ENCODE data around the gene NCCRP1.

DNA sequence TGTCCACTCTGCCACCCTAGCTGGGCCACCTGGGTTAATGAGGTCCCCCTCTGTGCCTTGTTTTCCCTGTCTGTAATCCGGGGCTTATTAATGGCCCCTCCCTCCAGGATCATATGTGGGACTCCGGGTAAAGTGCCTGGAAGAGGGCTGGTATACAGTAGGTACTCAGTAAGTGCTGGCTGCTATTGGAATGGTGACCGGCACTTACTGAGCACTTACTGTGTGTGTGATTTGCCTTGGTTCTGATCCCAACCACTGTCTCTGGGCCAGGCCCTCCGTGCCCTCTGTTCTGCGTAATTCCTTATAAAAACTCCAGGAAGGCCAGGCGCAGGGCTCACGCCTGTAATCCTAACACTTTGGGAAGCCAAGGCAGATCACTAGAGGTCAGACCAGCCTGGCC lies 30.9 kb upstream of the NCCRP1 start:
- TF ChIP-seq, protein P1, sequence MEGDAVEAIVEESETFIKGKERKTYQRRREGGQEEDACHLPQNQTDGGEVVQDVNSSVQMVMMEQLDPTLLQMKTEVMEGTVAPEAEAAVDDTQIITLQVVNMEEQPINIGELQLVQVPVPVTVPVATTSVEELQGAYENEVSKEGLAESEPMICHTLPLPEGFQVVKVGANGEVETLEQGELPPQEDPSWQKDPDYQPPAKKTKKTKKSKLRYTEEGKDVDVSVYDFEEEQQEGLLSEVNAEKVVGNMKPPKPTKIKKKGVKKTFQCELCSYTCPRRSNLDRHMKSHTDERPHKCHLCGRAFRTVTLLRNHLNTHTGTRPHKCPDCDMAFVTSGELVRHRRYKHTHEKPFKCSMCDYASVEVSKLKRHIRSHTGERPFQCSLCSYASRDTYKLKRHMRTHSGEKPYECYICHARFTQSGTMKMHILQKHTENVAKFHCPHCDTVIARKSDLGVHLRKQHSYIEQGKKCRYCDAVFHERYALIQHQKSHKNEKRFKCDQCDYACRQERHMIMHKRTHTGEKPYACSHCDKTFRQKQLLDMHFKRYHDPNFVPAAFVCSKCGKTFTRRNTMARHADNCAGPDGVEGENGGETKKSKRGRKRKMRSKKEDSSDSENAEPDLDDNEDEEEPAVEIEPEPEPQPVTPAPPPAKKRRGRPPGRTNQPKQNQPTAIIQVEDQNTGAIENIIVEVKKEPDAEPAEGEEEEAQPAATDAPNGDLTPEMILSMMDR (conservative IDR thresholded peaks at IDR 0.05): no peak
- TF ChIP-seq EZH2 (IDR thresholded peaks at IDR 0.05; ENCODE audit: low read depth): no peak

All from PC-9 (cell line).